ENCODE data around the gene VWDE. TPM values are rescaled to one million over a fixed set of nuclear protein-coding genes. Genes with fewer than 3 reads are reported as not detected.

Gene VWDE
- total RNA-seq, 1 donor from 2014 or later, result 2.8 TPM

- intact Hi-C loops (cut with DNase I), result no loop called here
- ATAC-seq (no peak), DNase-seq (ENCODE audit: low spot score) (no peak)
Observed at GRCh38 chr7:12358694-12359093, 45.0 kb downstream of the VWDE start.

- ATAC-seq (no peak), DNase-seq (ENCODE audit: low spot score) (no peak)
- intact Hi-C loops (cut with DNase I), result no loop called here
Observed at GRCh38 chr7:12357508-12357907, 46.2 kb downstream of the VWDE start.

GRCh38 chr7:12351843-12352242 is 51.8 kb downstream of the VWDE start:
- intact Hi-C loops (cut with DNase I), result no loop called here
- ATAC-seq (no peak), DNase-seq (ENCODE audit: low spot score) (no peak)

- intact Hi-C loops (cut with DNase I), result no loop called here
- no peak for DNase-seq (ENCODE audit: low spot score)
- ATAC-seq, result no peak
Observed at GRCh38 chr7:12350971-12351370, 52.7 kb downstream of the VWDE start.

- no peak for ATAC-seq
- intact Hi-C loops (cut with DNase I), result no loop called here
- no peak for DNase-seq (ENCODE audit: low spot score)
Observed at GRCh38 chr7:12337095-12337494, 66.6 kb downstream of the VWDE start.

GRCh38 chr7:12328888-12329770 is 74.5 kb downstream of the VWDE start:
- DNase-seq (ENCODE audit: low spot score) (no peak), ATAC-seq (no peak)
- intact Hi-C loops (cut with DNase I), result no loop called here

GRCh38 chr7:12327922-12328321 is 75.7 kb downstream of the VWDE start:
- ATAC-seq (no peak), DNase-seq (ENCODE audit: low spot score) (no peak)
- intact Hi-C loops (cut with DNase I), result no loop called here

GRCh38 chr7:12325646-12326045 is 78.0 kb downstream of the VWDE start:
- ATAC-seq, result no peak
- intact Hi-C loops (cut with DNase I), result no loop called here
- DNase-seq (ENCODE audit: low spot score), result no peak

- no peak for ATAC-seq
- intact Hi-C loops (cut with DNase I), result no loop called here
- DNase-seq (ENCODE audit: low spot score), result no peak
Observed at GRCh38 chr7:12323415-12323814, 80.2 kb downstream of the VWDE start.

GRCh38 chr7:12322903-12323300 is 80.8 kb downstream of the VWDE start:
- intact Hi-C loops (cut with DNase I), result no loop called here
- no peak for ATAC-seq
- DNase-seq (ENCODE audit: low spot score), result no peak

GRCh38 chr7:12322284-12322902 is 81.3 kb downstream of the VWDE start:
- DNase-seq (ENCODE audit: low spot score), result no peak
- no peak for ATAC-seq
- intact Hi-C loops (cut with DNase I), result no loop called here

GRCh38 chr7:12320987-12321647 is 82.5 kb downstream of the VWDE start:
- ATAC-seq, result no peak
- intact Hi-C loops (cut with DNase I), result no loop called here
- DNase-seq (ENCODE audit: low spot score), result no peak

GRCh38 chr7:12320241-12320986 is 83.3 kb downstream of the VWDE start:
- ATAC-seq (no peak), DNase-seq (ENCODE audit: low spot score) (no peak)
- intact Hi-C loops (cut with DNase I), result no loop called here

- DNase-seq (ENCODE audit: low spot score) (no peak), ATAC-seq (no peak)
- intact Hi-C loops (cut with DNase I), result no loop called here
Observed at GRCh38 chr7:12317675-12318074, 86.0 kb downstream of the VWDE start.

GRCh38 chr7:12316925-12317324 is 86.7 kb downstream of the VWDE start:
- no peak for ATAC-seq
- no peak for DNase-seq (ENCODE audit: low spot score)
- intact Hi-C loops (cut with DNase I), result no loop called here

- intact Hi-C loops (cut with DNase I), result no loop called here
- DNase-seq (ENCODE audit: low spot score) (no peak), ATAC-seq (no peak)
Observed at GRCh38 chr7:12315049-12315448, 88.6 kb downstream of the VWDE start.

GRCh38 chr7:12314199-12314598 is 89.5 kb downstream of the VWDE start:
- ATAC-seq (no peak), DNase-seq (ENCODE audit: low spot score) (no peak)
- intact Hi-C loops (cut with DNase I), result no loop called here

GRCh38 chr7:12305502-12305901 is 98.2 kb downstream of the VWDE start:
- no peak for ATAC-seq
- intact Hi-C loops (cut with DNase I), result no loop called here
- no peak for DNase-seq (ENCODE audit: low spot score)

GRCh38 chr7:12303495-12303894 is 100.2 kb downstream of the VWDE start:
- no peak for DNase-seq (ENCODE audit: low spot score)
- intact Hi-C loops (cut with DNase I), result no loop called here
- ATAC-seq, result no peak

GRCh38 chr7:12303062-12303461 is 100.6 kb downstream of the VWDE start:
- ATAC-seq (no peak), DNase-seq (ENCODE audit: low spot score) (no peak)
- intact Hi-C loops (cut with DNase I), result no loop called here

All from sciatic nerve (tissue), 2 donors.